Gastrocnemius medialis (tissue), 4 donors: ENCODE results near the gene LYRM2. TPM values are rescaled to one million over a fixed set of nuclear protein-coding genes. Genes with fewer than 3 reads are reported as not detected.

Experiments used
- ATAC-seq, 2 donors: fragments of 150-250 bp; one replicate each; pipeline ENCODE4 v1.9.1; 2016
- DNase-seq, 2 donors: peaks; one replicate each; pipeline ENCODE4 v3.0.0-alpha.2; 2019
- H3K27ac ChIP-seq, 4 donors: fragments of 200-600 bp; sonication (generic); 1 replicate in 1 of 4; 2 replicates in 3 of 4; pipeline ENCODE4 v1.5.1; 2016 to 2018; ENCODE audit warnings: mild to moderate bottlenecking in 2 of 4, moderate library complexity in 1 of 4
- H3K27me3 ChIP-seq, 3 donors: fragments of 200-600 bp; sonication (generic) in 2 of 3; 1 replicate in 1 of 3; 2 replicates in 2 of 3; pipeline versions ENCODE4 v1.5.1 to v1.6.0; 2016 to 2019; ENCODE audit warnings: mild to moderate bottlenecking in 1 of 3, moderate library complexity in 1 of 3
- H3K36me3 ChIP-seq, 2 donors: fragments of 200-600 bp; sonication (generic) in 1 of 2; one replicate each; pipeline ENCODE4 v1.5.1; 2017 to 2018
- H3K4me1 ChIP-seq, 2 donors: fragments of 200-600 bp; sonication (generic) in 1 of 2; one replicate each; pipeline ENCODE4 v1.5.1; 2016 to 2017; ENCODE audit warnings: mild to moderate bottlenecking in 2 of 2
- H3K4me3 ChIP-seq, 4 donors: fragments of 200-600 bp; sonication (generic) in 3 of 4; 1 replicate in 1 of 4; 2 replicates in 3 of 4; pipeline ENCODE4 v1.5.1; 2016 to 2019; ENCODE audit warnings: mild to moderate bottlenecking in 2 of 4
- H3K9me3 ChIP-seq, 3 donors: fragments of 200-600 bp; sonication (generic) in 2 of 3; 1 replicate in 1 of 3; 2 replicates in 2 of 3; pipeline ENCODE4 v1.5.1; 2016 to 2019
- CTCF ChIP-seq, 5 experiments: fragments of 450-650 bp in 3 of 5; fragments of 200-600 bp in 2 of 5; sonication (generic) in 2 of 5; IDR thresholded peaks in 4 of 5; conservative IDR thresholded peaks in 1 of 5; 1 replicate in 4 of 5; 2 replicates in 1 of 5; pipeline ENCODE4 v1.5.1; 2016 to 2019; ENCODE audit warnings: antibody characterized with exemption in 5 of 5, mild to moderate bottlenecking in 3 of 5, moderate library complexity in 3 of 5
- POLR2A ChIP-seq, 2 donors: fragments of 450-650 bp; IDR thresholded peaks; one replicate each; pipeline ENCODE4 v1.6.1; 2017; ENCODE audit warnings: antibody characterized with exemption in 2 of 2, mild to moderate bottlenecking in 2 of 2, moderate library complexity in 2 of 2
- in situ Hi-C, 4 donors: fragments of 200-750 bp; cut with MboI; loops; one replicate each; pipeline versions ENCODE4 v1.15.0 to v1.8.0; 2017; ENCODE audit warnings: low sequenced_read_pairs in 4 of 4
- intact Hi-C: fragments of 100-400 bp; cut with DNase I; formaldehyde crosslinking; loops from one replicate; pipeline ENCODE4 v1.15.1; 2023; ENCODE audit warnings: low total_unique reads
- total RNA-seq, 4 donors: library from RNA; depleted of rRNA; stranded (reverse); fragments of >200 nt; gene quantifications; one replicate each; pipeline versions ENCODE4 v1.1.0 to v1.2.3, GENCODE V29; 2016

The LYRM2 gene
- total RNA-seq, 4 donors from 2014 or later: 15.8 to 40.2 (median 23.3) TPM

DNA sequence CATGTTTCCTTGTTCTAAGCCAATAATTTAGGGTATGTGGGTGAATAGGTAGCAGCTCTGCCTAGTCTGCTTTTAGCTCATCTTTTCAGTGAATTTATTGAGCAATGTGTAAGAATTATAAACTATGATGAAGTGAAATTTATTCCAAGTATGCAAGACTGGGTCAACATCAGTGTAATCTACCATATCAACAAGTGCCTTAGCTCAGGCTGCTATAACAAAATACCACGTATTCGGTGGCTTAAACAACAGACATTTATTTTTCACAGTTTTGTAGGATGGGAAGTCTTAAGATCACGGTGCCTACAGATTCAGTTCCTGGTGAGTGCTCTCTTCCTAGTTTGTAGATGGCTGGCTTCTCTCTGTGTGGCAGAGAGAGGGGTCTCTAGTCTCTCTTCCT is 54.0 kb downstream of the LYRM2 start:
- Histone ChIP-seq H3K36me3 (no peaks in the 10 kb centered on the region), H3K4me3 (no peak overlapping the region), H3K9me3 (no peaks in the 10 kb centered on the region), H3K27ac (no peak overlapping the region), H3K4me1 (no peaks in the 10 kb centered on the region), H3K27me3 (no peaks in the 10 kb centered on the region)
- in situ Hi-C loops: no loop called here
- DNase-seq: no peak
- no peak for ATAC-seq
- no peak for TF ChIP-seq CTCF (IDR thresholded peaks at IDR 0.05 in 4 of 5, conservative IDR thresholded peaks at IDR 0.05 in 1 of 5)
- no peak for TF ChIP-seq POLR2A (IDR thresholded peaks at IDR 0.05)
- intact Hi-C loops: no loop called here

DNA sequence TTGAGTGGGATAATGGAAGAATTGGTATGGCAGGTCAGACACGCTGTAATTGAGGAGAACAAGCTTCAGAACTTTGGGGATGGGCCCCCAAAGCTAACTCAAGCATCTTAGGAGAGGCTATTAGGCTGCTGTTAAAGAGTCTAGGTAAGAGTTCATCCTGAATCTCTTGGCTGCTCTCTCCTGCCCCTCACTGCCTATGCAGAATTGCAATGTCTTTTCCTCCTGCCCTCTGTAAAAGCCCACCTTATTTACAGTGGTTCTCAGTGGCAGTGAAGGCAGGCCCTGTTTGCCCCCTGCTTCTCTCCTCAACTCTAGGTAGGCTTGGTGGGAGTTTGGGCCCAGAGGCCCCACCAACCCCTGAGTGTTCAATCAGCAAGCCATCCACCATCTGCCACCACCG is 55.0 kb downstream of the LYRM2 start:
- H3K36me3 ChIP-seq: no peaks in the 10 kb centered on the region
- no peaks in the 10 kb centered on the region for H3K27me3 ChIP-seq
- H3K27ac ChIP-seq: no peak overlapping the region
- no peak for TF ChIP-seq CTCF (IDR thresholded peaks at IDR 0.05 in 4 of 5, conservative IDR thresholded peaks at IDR 0.05 in 1 of 5)
- TF ChIP-seq POLR2A (IDR thresholded peaks at IDR 0.05): no peak
- DNase-seq (no peak), ATAC-seq (no peak)
- H3K9me3 ChIP-seq: no peaks in the 10 kb centered on the region
- intact Hi-C loops: no loop called here
- in situ Hi-C loops: no loop called here
- H3K4me1 ChIP-seq: no peaks in the 10 kb centered on the region
- H3K4me3 ChIP-seq: no peak overlapping the region

DNA sequence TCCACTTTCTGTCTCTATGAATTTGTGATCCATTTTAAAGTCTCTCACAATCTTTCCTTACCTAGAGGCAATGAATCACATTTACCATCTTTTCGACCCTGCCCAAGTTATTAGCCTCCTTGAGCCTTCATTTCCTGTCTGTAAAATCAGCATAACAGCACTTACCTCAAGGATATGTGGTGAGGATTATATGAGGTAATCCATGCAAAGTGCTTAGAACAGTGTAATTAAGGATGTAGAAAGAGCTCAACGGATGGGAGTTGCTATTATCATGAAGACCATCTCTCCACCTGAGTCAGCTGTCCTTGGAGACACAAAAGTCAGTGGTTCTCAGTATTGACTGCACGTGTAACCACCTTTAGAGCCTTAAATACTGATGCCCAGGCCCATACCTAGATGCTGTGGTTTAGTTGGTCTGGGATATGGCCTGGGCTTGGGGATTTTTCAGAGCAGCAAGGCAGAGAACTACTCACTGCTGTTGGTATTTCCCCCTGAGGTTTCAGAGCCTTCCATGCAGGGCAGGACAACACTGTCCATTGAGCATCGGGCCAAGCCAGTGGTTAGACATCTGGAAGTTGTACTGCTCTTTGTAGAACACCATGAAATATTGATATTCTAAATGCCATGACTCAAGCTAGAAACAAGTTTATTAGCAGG is 55.8 kb downstream of the LYRM2 start:
- DNase-seq (no peak), ATAC-seq (no peak)

DNA sequence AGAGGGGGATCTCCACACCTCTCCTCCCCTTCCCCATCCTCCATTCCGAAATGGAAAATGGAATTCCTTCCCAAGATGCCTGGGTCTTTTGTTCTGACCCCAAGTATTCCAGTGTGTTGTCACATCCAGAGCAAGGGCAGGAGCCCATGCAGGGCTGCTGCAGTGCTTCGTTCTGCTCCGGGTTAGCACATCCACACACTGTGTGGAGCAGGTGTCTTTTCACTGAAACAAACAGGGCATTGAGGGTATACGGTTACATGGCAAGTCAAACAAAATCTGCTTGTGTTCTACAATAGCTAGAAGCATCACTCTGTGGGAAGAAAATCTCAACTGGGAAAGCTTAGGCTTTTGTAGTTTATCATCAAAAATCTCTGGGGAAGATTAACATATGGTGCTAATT is 56.9 kb downstream of the LYRM2 start:
- Histone ChIP-seq H3K27me3 (no peaks in the 10 kb centered on the region), H3K36me3 (no peaks in the 10 kb centered on the region), H3K4me1 (no peaks in the 10 kb centered on the region), H3K27ac (no peak overlapping the region), H3K9me3 (no peaks in the 10 kb centered on the region), H3K4me3 (no peak overlapping the region)
- no peak for ATAC-seq
- no peak for TF ChIP-seq CTCF (IDR thresholded peaks at IDR 0.05 in 4 of 5, conservative IDR thresholded peaks at IDR 0.05 in 1 of 5)
- no peak for TF ChIP-seq POLR2A (IDR thresholded peaks at IDR 0.05)
- in situ Hi-C loops: no loop called here
- intact Hi-C loops: no loop called here
- DNase-seq: no peak

More for the DNA sequence above, 55.8 kb downstream of the LYRM2 start:
- no peak for TF ChIP-seq POLR2A (IDR thresholded peaks at IDR 0.05)
- TF ChIP-seq CTCF (IDR thresholded peaks at IDR 0.05 in 4 of 5, conservative IDR thresholded peaks at IDR 0.05 in 1 of 5): no peak
- intact Hi-C loops (no loop called here), in situ Hi-C loops (no loop called here)
- H3K36me3 ChIP-seq: no peaks in the 10 kb centered on the region
- no peak overlapping the region for H3K4me3 ChIP-seq
- no peaks in the 10 kb centered on the region for H3K27me3 ChIP-seq
- H3K9me3 ChIP-seq: no peaks in the 10 kb centered on the region
- H3K27ac ChIP-seq: no peak overlapping the region
- H3K4me1 ChIP-seq: no peaks in the 10 kb centered on the region
